CD4-positive, alpha-beta T cell treated with Interleukin-17A for 1 hour (primary cell): ENCODE measurements around the gene MN1.

ENCODE experiments used
- DNase-seq: peaks from one replicate; pipeline ENCODE4 v3.0.0-alpha.2; 2020

MN1 gene

DNA sequence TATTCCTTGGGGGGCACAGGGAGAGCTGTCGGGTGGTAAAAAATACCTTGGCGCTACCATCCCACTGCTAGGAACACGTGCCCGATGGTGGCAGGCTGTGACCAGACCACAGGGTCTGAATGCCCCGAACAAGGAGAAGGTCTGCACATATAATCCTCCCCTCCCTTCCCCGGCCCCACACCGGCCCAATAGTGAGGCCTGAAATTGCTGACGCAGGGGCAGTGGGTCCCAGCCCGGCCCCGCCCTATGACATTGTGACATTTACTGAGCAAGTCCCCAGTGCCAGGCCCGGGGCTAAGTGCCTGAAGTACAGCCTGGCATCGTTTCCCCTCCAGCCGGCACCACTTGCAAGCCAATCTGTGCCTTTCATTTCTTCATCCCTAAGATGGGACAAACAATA, 19.5 kb downstream of the MN1 start:
- no peak for DNase-seq

DNA sequence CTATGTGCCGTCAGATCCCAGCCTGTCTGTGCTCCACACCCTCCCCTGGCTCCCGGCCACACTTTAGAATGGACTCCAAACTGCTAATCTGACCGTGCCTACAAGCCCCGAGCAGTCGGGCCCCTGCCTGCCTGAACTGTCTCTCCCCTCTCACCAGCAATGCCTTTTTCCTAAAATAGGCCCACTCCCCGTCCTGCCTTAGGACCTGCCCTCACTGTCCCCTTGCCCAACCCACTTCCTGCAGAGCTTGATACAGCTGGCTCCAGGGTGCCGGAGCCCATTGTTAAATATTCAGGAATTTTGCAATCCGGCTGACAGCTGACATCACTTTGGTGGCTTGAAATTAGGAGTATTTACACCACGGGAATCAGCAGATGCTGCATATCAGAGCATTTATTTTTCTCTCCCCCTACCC, 21.4 kb downstream of the MN1 start:
- DNase-seq, result no peak

DNA sequence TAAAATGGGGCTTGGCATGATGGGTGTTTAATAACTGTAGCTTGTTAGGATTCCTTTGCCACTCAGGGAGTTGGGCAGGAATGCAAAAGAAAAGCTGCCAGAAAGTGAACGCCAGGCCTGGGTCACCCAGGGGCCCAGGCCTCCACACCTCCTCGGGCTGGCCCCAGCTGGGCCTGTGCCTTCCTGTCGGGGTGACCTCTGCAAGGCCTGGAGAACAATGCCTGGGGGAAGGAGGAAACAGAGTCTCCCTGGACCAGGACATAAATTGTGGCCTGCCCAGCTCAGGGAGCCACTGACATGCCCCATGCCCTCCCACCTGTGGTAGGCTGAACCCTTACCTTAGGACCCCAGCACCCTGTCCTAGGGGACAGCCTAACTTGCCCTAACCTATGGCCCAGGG, 21.9 kb downstream of the MN1 start:
- DNase-seq, result no peak

DNA sequence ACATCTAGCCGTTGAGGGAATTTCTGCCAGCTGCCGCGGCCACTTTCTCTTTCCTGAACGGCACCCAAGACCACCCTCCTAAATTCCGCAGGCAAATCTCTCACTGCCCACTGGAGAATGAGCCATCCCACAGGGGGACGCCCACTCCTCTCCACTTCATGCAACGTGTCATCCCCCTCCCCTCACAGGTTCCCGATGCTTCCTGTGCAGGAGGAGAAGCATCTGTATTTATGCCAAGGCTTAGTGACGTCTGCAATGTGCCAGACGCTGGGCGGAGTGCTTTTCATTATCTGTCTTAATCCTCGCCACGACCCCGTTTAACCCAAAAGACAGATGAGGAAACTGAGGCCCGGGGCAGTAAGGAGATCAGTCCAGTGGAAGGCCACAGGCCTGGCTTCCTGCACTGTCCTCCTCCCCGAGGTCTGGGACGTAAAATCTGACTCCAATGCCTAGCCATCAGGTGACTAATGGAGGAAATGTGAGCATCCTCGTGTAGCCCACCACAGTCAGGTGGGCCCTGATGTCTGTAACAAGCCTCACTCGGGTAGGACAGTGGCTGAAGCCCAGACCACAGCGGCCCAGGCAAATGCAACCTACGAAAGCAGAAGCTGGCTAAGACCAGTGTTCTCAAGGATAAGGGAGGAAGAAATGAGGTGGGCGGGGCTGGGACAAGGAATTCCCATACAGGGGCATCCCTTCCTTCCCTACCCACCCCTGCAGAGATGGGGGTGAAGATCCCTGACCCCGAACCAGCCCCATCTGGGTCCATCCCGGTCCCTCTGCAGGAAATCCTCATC, 23.1 kb downstream of the MN1 start:
- DNase-seq, result no peak

DNA sequence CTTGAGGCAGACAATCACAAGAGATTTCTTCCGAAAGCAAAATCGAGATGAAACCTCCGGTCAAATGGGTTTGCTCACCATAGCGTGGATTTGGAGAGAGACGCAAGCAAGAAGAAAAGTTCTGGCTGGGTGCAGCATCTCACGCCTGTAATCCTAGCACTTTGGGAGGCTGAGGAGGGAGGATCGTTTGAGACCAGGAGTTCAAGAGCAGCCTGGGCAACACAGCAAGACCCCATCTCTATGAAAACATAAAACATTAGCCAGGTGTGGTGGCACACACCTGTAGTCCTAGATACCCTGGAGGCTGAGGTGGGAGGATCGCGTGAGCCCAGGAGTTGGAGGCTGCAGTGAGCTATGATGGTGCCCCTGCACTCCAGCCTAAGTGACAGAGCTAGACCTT, 24.4 kb downstream of the MN1 start:
- DNase-seq, result no peak

DNA sequence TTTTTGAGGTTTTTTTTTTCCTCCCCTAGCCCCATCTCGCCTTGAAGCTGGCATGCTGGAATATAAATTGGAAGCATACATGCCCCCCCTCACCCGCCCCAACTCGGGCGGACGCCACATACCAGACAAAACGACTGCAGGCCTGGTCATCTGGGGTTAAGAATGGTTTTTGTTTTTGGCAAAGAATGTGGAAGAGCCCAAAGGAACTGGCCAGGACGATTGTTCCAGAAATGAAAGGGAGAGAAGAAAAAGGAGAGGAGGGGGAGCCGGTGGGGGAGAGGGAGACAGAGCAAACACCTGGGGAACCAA, 25.0 kb downstream of the MN1 start:
- DNase-seq, result no peak

DNA sequence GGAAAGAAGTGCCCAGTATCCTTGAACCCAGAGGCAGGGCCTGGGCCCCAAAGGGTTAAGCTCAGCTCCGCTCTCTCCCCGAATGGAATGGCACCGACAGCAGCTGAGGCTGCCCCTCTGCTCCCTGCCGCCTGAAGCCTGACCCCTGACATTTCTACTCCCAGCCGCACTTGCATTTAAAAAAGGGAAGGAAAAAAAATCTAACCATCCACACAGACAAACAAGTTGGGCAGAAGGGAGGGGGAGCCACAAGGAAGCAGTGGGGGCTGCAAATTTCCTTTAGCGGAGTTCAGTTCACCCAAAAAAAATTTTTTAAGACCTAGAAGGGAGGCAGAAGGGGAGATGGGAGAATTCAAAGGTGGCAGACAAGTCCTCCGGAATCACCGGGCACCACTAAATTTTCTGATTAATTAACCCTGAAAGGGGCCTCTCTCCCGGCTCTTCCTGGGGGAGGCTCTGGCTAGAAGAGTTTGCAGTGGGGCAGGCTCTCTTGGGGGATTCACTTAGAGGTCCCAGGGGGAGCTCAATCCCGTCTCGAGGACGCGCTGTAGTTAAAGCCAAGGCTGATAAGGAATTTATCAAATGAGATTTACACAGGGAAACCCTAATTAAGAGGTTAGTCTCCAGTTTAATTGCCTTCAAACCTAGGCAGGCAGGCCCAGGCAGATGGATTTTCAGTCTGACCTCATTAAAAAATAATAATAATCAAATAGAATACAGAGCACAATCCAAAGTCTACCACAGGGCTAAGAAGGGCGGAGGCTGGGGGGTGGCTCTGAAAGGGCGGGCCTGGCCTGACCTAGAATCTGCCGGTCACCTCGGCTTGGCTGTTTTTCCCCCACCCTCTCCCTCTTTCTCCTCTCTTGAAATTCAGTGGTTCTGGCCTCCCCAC, 25.6 kb downstream of the MN1 start:
- DNase-seq, result no peak

DNA sequence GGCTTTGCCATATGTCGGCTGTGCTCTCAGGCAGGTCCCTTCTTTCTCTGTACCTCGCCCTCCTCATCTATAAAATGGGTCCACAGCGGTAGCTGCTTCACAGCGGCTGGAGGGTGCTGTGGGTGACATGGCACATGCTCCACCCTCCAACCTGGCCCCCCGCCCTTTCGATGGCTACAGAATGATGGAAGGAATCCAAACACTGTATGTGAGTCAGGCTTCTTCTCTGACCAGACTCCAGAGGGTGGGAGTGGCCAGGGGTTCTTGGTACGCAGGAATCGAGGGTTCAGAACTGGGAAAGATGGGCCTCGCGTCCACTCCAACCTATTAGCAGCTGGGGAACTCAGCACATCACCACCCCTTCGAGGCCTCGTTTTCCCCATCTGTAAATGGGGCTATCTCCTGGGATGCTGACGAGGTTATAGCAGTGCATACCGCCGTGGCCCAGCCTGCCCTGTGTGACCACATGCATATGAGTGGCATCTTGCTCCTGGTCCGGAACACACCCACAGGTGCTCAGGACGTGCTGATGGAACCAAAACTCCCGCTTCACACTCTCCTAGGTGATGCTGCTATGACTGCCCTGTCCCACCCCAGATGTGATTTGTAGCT, 26.4 kb downstream of the MN1 start:
- DNase-seq, result no peak

DNA sequence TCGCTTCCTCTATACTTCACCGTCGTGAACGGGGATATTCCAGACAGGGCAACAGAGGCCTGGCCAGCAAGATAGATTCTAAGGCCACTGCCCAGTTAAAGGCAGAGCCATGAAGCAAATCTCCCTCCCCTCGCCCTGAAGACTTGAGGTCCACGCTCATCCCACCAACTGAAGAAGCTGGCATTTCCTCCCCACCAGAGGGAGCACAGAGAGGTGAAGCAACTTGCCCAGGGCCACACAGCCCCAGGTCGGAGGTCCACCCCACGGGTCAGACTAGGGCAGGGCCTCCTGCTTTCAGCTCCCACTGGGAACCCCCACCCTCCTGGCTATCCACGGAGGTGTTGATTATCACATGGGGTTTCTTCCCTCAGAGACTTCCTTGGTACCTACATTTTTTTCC, 27.4 kb downstream of the MN1 start:
- no peak for DNase-seq

DNA sequence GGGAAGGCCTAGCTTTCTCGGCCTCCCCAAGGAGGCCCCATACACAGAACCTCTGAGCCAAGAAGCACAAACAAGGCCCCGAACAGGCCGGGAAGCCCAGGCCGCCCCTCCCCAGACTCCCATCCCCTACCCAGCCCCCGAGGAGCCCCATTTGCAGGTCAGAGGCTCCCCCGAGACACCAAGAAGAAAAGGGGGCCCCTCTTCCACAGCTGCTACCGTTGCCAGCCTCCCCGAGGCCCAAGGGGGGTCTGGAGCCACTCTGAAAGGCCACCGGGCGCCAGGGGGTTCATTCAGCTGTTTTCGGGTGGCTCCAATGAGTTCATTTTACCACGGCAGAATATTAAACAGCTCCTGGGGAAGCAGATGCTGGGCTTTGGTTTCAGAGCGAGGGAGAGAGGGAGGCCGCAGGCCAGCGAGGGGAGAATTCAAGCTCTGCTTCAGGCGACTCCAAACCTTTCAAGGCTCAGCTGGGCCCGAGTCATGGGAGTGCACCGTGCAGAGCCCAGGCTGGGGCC, 28.5 kb downstream of the MN1 start:
- DNase-seq, result no peak

DNA sequence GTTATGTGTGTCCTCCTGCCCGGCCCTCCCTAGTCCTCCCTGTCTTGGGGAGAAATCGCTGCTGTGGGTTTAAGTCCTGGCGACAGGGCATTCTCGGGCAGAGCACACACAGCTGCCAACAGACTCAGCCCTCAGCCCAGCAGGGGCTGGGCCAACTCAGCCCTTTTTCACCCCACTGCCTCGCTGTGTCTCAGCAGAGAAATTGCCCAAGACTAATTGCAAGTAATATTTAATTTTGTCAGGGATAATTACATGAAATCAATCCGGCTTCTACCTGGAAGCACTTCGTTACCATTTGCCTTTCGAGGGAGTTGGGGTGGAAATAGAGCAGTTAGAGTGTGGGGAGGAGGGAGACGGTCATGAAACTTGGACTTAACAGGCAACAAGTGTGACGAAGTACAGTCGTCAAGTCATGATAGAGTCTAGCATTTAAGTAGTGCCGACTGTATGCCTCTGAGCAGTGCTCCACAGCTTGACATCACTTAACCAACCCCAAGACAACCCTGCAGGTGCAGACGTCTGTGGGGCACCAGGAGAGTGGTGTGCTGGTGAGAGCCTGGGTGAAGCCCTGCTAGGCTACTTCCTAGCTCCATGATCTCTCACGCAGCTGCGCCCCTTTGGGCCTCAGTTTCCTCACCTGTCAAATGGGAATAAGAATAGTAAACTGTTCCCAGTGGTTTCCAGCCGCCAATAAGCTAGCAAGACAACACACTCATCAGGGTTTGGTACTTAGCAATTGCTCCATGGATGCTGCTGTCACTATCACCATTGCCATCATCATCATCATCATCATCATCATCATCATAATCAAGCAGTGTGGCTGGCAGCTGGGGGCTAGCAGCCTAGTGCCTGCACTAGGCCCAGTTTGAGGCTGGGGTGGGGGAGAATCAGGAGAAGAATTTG, 29.2 kb downstream of the MN1 start:
- no peak for DNase-seq

DNA sequence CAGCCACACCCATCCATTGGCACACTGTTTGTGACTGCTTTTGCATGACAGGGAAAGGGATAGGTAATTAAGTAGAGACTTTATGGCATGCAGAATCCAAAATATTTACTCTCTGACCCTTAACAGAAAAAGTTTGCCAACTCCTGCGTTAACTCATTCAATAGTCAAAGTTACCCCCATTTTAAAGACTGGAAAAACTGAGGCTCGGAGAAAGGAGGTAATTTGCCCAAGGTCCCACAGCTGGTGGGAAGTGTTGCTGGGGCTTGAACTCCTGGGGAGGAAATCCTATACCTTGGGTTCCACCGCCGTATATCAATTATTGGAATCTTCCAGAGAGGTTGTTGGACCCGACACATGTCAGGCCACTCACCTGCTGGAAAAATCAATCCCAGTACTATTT, 29.9 kb downstream of the MN1 start:
- DNase-seq, result no peak

DNA sequence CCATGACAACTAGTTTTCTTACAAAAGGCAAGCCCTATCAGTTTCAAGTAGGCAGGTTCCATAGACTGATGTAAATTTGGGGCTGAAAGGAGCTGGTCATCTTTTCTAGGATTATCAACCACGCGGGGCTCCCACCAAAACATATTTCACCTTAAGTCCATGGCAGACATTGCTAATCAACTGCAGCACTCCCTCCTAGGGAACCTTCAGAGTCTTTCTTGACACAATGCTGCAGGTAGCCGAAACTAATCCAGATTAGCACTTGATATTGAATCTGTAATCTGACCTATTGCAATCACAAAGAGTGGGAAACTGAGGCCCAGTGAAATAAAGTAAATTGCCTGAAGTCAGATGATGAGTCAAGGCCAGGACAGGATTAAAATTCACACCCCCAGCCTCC, 32.5 kb downstream of the MN1 start:
- no peak for DNase-seq

DNA sequence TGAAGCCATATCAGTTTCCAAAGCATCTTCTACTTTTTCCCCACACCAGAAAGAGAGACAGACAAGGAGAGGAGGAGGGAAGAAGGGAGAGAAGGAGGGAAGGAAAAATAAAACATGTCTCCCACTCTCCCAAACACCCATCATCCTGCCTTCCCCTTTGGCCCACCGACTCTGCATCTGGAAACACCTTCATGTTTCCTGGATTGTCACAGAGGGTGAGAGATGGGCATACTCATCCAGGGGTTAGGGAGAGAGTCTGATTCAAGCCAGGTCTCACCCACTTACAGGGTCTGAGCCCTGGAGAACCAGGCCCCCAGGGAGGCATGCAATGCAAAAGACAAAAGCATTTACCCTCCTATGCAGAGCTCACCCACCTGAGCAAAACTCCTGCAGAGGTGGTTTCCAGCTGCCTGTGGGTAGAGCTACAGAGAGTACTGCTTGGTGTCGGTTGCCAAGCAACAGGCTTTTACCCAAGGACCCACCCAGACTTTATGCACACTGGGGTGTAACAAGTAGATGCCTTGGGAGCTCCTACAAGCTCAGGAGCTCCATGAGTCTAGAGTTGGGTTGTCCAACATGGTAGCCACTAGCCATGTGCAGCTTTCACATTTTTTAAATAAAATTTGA, 33.4 kb downstream of the MN1 start:
- no peak for DNase-seq

DNA sequence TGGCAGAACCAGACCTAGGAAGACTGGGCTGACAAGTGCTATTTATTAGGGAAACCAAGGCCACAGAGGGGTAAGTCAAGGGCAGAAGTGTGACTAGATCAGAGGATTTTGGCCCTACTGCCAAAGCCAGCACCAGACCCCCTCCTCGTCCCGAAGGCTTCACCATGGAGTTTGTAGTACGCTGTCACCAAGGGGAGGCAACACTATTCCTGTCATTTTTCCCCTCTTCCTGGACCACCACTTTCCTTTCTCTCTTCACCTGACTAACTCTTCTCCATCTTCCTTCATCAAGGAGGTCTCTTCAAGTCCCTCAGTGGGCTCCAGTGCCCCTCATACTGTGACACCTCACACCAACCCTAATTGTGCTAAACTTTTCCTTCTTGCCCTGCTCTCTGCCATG, 34.9 kb downstream of the MN1 start:
- no peak for DNase-seq

DNA sequence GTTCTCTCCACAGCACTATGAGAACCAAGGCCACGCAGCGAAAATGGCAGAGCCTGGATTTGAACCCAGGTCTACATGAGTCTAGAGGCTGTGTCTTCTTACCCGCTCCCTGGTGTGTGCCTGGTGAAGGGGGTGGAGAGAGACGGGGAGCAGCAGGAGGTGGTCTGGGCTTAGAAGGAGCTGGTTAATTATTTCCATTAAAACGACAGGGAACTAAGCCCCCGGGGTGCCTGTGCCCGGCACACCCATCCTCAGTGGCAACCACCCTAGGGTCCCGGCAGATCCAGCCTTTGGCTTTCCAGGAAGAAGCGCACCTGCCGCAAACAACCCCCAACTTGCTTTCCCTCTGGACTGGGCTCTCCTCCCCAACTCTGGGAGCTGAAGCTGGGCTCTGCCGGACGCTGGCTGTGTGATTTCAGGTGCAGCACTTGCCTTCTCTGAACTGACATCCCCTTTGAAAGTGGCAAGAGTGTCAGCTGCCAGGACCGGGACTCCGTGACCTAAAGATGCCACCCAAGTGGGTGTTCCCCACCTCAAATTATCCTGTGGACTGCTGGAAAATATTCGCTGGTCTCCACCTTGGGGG, 35.8 kb downstream of the MN1 start:
- DNase-seq, result no peak

DNA sequence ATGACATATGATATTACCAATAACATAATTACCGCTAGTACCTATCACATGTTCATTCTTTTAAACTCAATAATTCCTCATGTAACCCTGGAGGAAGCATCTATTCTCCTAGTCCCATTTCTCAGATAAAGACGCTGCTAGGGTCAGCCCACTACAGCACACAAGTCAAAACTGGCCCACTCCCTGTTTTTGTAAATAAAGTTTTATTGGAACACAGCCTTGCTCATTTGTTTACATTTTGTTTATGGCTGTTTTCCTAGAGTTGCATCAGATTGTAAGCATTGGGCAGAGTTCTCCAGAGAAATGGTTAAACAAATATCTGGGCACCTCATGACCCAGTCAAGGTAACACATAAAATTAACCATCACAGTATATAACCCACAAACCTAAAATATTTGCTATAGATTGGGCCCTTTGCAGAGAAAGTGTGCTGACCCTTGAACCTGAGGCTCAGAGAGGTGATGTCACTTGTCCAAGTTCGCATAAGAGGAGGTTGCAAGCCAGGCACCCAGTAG, 36.8 kb downstream of the MN1 start:
- DNase-seq, result no peak

DNA sequence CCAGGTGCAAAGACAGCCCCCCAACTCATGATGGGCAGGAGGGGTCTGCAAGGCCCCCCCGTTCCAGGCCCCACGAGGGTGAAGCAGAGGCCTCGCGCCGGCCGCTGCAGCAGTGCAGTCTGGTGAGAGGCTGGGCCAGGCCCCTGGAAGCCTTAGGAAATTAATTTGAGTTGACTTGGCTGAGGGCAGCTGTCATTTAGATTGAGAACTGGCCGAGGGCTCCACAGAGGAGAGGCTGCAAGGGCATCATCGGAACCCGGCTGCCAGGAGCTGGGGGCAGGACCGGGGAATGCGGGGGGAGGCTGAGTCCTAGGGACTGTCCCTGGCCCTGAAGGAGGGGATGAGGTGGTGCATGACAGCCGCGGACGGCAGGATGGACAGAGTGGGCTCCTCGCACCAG, 39.9 kb downstream of the MN1 start:
- no peak for DNase-seq

DNA sequence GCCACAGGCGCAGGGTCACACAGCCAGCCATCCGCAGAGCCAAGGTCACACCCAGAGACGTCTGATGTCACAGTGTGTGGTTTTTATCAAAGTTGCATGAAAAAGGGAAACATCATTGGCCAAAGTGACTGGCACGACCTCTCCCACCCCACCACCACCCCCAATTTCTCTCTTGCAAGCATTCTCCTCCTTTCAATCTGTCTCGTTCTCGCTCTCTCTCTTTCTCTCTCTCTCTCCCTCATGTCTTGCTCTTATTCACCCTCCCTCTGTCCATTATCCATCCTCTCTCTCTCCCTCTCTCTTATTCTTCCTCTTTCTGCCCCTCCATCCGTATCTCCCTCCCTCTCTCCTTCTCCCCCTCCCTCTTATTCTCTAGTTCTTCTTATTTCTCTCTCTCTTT, 40.6 kb downstream of the MN1 start:
- DNase-seq, result no peak

DNA sequence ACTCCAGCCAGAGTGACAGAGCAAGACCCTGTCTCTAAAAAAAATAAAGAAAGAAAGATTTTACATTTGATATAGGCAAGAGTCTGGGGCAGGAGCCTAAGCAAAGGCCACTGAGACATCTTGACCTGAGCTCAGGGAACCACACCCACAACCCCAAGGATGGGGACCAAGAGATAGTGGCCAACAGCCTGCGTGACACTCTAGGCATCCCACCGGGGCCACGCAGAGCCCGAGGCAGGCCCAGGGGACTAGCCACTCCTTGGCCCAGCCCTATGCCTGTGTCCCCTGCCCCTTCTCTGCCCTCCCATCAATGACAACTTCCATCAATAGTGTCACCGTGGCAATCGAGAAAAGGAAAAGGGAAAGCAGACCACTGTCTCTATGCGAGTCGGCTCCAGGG, 41.1 kb downstream of the MN1 start:
- DNase-seq, result no peak

DNA sequence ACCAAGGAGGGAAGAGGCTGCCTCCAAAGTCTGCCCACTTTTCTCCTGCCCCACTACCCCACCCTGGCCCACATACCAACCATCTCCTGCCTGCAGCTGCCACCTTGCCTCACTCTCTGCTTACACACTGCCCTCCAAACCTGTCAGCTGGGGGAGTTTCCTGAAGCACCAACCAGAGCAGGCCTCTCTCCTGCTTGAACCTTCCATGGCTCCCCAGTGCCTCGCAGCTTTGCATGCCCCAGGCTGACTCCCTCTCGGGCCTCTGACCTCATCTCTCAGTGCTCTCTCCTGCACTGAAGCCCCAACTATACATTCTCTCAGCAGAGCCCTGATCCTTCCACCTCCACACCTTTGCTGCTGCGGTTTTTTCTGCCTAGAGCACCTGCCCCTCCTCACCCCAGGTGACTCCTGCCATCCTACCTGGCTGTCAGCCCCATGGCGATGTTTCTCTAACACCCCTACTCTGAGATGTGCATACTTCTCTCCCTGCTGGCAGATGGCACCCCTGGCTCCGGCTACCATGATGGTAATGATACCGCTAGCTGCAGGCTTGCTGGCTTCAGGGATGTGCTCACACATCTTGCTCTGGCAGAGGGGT, 43.5 kb downstream of the MN1 start:
- no peak for DNase-seq
